22Rv1 (cell line): ENCODE results near the gene SDK1.
"Not testable (repeated sequence)": the region's sequence is repeated elsewhere in the genome, so short reads cannot be mapped to it uniquely, and the experiment has no call there.

Experiments used
- ZFX ChIP-seq: fragments of 450-650 bp; IDR thresholded peaks from 2 replicates; pipeline ENCODE4 v1.6.1; 2017; ENCODE audit warnings: antibody characterized with exemption, borderline replicate concordance
- TF ChIP-seq, protein P1 (sequence below): fragments of 450-650 bp; IDR thresholded peaks from 2 replicates; pipeline ENCODE4 v1.5.1; 2017; ENCODE audit warnings: mild to moderate bottlenecking

- TF ChIP-seq, protein P1, sequence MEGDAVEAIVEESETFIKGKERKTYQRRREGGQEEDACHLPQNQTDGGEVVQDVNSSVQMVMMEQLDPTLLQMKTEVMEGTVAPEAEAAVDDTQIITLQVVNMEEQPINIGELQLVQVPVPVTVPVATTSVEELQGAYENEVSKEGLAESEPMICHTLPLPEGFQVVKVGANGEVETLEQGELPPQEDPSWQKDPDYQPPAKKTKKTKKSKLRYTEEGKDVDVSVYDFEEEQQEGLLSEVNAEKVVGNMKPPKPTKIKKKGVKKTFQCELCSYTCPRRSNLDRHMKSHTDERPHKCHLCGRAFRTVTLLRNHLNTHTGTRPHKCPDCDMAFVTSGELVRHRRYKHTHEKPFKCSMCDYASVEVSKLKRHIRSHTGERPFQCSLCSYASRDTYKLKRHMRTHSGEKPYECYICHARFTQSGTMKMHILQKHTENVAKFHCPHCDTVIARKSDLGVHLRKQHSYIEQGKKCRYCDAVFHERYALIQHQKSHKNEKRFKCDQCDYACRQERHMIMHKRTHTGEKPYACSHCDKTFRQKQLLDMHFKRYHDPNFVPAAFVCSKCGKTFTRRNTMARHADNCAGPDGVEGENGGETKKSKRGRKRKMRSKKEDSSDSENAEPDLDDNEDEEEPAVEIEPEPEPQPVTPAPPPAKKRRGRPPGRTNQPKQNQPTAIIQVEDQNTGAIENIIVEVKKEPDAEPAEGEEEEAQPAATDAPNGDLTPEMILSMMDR: not testable (repeated sequence)
- not testable (repeated sequence) for TF ChIP-seq ZFX
Measured at GRCh38 chr7:4217126-4217660, 916.1 kb downstream of the SDK1 start.
